ENCODE measurements around the gene TGFBR3. TPM values are rescaled to one million over a fixed set of nuclear protein-coding genes. Genes with fewer than 3 reads are reported as not detected.
A peak's percentile ranks its signal among the peaks of the same experiment; 100 is the strongest.
"Not testable (repeated sequence)": the region's sequence is repeated elsewhere in the genome, so short reads cannot be mapped to it uniquely, and the experiment has no call there.

TGFBR3 gene
- total RNA-seq, 1 donor from 2014 or later: 37.9 TPM

DNA sequence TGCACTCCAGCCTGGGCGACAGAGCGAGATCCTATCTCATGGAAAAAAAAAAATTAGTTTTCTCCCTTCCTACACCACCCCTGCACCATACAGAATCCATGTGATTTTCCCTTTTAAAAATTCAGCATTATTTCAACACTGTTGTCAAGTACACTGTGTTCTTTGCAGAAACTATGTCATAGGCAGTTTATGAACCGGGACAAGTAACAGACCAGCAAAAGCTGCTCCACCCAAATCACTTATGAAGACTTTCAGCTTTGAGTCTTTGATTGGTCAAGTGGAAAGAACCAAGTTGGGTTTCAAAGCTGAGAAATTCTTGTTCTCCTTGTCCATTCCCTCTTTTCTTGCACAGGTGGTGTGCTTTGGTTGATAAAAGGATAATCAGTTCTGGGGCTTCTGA lies 212.3 kb downstream of the TGFBR3 start:
- no peak for DNase-seq
- peak; percentile 77 for ATAC-seq (ENCODE audit: poor library complexity)
- intact Hi-C loops (cut with DNase I): no loop called here

DNA sequence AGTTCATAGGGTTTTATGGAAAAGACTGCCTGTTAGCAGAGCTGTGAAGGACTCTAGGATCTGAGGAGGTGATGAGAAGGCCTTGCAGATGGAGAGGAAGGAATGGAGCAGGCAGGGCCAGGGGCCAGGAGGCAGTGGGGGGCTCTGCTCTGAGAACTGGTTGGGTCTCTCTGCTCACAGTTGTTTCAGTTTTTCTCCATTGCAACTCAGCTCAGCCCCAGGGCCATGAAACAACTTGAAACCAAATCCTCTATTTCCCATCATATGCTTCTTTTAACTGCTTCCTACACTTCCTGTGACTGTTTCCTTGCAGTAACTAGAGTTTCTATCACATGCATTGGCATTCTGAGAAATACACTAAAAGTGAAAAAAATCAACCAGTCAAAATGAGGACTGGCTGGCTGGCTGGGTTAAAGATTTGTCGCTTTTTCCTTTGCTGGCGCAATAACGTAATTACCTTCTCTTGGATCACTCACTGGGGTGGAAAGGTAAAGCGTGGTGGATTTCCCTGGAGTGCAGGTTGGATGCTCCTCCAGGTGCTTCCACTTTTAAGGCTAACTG lies 213.3 kb downstream of the TGFBR3 start:
- intact Hi-C loops (cut with DNase I): no loop called here
- no peak for DNase-seq
- ATAC-seq (ENCODE audit: poor library complexity): no peak

DNA sequence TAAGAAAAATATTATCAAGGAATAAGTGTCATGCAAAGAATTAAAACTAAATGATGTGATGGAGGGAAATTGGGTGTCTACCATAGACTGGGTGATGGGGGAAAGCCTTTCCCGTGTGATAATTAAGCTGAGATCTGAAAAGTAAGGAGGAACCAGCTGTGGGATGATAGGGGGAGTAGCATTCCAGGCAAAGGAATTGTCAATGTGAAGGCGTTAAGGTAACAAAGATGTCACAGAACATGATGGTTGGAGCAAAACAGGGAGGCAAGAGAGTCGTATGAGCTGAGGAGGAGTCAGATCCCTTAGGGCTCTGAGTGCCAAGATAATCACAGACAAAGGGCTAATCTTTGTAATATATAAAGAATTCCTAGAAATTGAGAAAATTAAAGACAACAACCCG lies 215.2 kb downstream of the TGFBR3 start:
- ATAC-seq (ENCODE audit: poor library complexity) (no peak), DNase-seq (no peak)
- intact Hi-C loops (cut with DNase I): no loop called here

DNA sequence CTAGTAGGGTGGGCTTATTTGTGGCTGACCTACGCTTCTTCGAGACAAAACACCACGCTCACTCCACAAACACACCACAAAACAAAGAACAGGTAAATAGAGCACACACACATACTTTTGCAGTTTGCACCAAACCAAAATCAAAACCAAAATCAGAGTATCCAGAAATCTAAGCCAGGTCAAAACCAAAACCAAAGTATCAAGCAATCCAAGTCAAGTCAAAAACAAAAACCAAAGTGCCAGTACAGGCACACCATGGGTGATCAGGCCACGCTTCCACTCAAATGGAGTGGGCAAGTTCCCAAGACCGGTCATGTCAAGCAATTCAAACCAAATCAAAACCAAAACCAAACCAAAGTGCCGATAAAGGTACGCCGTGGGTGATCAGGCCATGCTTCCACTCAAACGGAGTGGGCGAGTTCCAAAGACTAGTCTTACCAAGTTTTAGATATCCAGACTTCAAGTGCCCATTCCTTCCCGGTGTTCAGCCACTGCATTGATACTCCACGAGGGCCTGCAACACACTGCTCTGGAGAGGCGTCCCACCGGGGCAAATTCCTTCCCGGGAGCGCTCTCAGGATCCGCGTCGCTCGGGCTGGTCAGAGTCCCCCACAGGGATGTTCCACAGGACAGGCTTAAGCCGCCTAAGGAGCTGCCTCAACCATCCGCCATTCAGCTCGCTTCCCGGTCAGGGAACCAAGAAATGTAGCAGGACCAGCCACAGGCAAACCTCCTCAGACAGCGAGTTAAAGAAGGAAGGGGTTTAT lies 216.2 kb downstream of the TGFBR3 start:
- intact Hi-C loops (cut with DNase I): no loop called here
- ATAC-seq (ENCODE audit: poor library complexity) (no peak), DNase-seq (no peak)

DNA sequence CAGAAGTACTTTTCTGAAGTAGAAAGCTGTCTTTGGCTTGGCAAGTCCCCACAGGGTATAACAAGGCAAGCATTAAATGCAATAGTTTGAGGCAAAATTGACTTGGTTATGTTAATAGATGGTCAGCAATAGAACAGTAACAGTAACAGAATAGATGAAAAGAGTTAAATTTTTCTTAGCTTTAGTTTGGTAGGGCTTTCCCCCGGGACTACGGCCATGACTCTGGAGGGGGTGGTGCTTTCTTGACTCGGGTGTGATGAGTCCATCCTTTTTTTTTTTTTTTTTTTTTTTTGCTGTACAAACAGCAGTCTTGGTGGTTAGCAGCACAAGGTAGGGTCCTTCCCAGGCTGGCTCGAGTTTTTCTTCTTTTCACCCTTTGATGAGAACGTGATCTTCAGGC lies 219.3 kb downstream of the TGFBR3 start:
- ATAC-seq (ENCODE audit: poor library complexity); DNase-seq; intact Hi-C loops (cut with DNase I): not testable (repeated sequence)

DNA sequence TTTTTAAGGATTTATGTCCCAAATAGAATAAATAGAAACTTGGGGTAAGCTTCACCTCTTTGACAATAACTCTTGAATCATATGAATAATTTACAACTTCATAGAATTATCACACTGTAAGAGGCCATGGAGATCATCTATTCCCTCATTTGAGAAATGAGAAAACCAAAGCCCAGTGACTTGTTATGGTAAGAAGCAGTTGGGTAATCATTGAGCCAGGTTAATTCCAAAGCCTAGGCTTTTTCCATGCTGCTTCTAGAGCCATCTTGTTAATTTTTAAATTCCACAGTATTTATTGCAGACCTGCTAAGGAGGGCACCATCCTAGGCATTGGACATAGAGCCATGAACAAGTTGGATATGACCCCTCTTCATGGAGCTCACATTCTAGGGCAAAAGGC lies 224.8 kb downstream of the TGFBR3 start:
- intact Hi-C loops (cut with DNase I): no loop called here
- no peak for DNase-seq
- ATAC-seq (ENCODE audit: poor library complexity): no peak

DNA sequence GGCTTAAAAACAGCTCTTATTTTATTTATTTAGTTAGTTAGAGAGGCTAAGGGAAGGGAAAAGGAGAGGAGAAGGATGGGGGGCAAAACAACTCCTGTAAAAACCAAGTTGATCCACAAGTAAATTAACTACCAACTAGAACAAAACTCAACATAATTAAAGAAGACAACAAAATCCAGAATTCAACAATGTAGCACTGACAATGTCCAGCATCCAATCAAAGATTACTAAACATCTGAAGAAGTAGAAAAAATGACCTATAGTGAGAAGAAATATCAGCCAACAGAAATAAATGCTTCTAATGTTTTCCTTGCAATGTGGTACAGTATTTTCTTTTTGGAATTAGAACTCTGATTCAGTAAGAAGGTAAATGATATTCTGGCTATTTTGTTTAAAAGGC lies 225.2 kb downstream of the TGFBR3 start:
- ATAC-seq (ENCODE audit: poor library complexity): no peak
- no peak for DNase-seq
- intact Hi-C loops (cut with DNase I): no loop called here

DNA sequence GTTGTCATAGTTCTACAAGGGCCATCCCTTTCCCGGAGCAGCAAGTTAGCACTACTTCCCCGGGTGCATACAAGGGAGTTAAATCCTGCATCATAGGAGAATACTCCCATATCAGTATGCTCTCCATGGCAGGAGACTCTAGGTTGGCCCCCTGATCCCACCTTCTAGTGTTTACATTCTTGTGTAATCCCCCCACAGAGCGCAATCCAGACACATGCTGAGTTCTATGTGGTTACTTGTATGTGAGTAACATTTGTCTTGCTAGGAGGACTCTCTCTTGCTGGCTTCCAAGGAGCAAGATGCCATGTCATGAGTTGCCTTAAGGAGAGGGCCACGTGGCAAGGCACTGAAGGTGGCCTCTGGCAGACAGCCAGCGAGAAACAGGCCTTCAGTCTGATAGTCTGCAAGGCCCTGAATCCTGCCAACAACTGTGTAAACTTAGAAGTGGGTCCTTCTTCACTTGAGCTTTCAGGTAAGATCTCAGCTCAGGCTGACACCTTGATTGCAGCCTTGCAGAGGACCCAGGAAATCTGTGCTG lies 230.0 kb downstream of the TGFBR3 start:
- intact Hi-C loops (cut with DNase I): no loop called here
- ATAC-seq (ENCODE audit: poor library complexity) (no peak), DNase-seq (no peak)

DNA sequence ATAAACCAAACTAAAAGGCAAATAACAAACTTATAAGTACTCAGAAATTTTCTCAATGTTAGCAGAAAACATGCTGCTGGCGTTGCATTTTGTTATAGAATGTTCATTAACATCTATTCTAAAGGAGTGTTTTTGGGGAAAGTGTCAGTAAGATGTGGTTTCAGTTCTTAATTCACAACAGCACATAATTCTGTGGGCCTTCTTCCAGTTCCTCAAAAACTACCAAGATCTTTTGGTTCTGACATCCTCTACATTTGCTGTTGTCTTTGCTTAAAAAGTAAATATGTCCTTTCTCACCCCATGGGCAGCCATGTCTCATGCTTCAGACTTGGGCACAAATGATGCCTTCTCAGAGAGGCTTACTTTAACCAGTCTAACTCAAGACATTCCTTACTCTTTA lies 232.8 kb downstream of the TGFBR3 start:
- intact Hi-C loops (cut with DNase I): no loop called here
- no peak for DNase-seq
- no peak for ATAC-seq (ENCODE audit: poor library complexity)

DNA sequence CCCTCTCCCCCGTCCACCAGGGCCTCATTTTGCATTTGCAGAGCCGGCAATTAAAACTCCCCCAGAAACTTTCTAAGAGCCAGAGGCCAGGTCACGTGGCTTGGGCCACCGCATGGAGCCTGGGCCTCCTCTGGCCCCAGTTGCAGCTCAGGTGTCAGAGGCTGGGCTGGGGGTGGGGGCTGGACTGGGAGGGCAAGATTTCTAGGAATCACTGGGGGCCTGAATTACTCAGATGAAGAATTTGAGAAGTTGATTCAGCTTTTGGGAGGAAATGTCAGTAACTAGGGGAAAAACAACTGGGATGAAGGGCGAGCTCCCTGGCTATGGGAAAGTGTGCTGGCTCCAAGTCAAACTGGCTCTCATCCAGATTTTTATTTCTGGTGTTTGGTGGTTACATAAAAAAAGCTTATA lies 234.3 kb downstream of the TGFBR3 start:
- ATAC-seq (ENCODE audit: poor library complexity) (peak; percentile 71), DNase-seq (peak; percentile 70)
- intact Hi-C loops (cut with DNase I): loop anchor here (2.0 kb wide), 1 partner anchor 71 kb away; no protein-coding TSS in a partner anchor

DNA sequence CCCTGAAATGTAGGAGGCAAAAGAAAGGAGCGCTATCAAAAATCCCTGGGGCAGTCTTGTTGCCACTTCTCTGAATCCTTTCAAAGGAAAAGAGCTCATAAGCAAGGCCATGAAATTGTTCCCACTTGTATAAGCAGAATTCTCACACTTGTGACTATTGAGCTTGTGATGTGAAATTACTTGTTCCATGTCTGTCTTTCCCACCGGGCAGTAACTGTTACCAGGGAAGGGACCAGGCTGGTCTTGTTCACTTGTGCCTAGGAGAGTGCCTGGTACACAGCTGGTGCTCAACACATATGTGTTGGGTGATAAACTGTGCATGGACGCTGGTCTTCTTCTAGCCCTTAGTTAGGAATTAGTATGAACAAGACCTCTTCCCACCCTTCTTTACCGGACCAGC lies 234.7 kb downstream of the TGFBR3 start:
- intact Hi-C loops (cut with DNase I): loop anchor here (2.0 kb wide), 1 partner anchor 70 kb away; no protein-coding TSS in a partner anchor
- DNase-seq (no peak), ATAC-seq (ENCODE audit: poor library complexity) (peak; percentile 28)

DNA sequence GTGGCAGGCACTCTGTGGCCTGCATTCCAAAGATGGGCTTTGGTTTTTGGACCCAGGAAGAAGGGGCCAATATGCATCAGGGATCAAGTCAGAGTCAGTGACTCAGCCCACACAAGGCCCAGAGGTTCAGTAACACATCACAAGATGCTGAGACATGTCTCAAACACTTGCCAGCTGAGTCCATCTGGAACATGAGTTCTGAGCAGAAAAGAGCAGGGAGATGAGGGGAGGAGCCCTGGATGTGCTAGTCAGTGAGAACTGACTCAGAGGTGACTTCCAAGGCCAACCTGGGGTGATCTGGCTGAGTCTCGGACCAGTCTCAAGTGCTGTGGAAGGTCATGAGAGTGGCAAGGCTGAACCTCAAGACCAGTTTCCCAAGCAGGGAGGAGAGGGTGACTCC lies 235.2 kb downstream of the TGFBR3 start:
- peak; percentile 73 for DNase-seq
- intact Hi-C loops (cut with DNase I): loop anchor here (2.0 kb wide), 1 partner anchor 70 kb away; no protein-coding TSS in a partner anchor
- ATAC-seq (ENCODE audit: poor library complexity): peak; percentile 90

DNA sequence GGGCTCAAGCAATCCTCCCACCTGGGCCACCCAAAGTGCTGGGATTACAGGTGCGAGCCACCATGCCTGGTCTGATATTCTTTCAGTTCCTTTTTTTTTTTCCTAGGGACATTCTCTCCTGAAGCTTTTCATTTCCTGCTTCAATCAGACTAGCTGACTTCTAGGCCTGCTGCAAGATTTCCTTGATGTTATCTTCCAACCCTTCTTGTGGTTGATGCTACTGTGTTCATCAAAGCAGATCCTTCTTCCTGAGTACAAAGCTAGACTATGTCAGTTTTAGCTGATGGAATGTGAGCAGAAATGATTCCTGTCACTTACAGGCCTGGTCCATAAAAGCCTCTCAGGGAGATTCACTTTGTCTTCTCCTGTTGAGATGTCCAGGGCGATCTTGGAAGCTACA lies 238.9 kb downstream of the TGFBR3 start:
- no peak for ATAC-seq (ENCODE audit: poor library complexity)
- DNase-seq: no peak
- intact Hi-C loops (cut with DNase I): no loop called here

DNA sequence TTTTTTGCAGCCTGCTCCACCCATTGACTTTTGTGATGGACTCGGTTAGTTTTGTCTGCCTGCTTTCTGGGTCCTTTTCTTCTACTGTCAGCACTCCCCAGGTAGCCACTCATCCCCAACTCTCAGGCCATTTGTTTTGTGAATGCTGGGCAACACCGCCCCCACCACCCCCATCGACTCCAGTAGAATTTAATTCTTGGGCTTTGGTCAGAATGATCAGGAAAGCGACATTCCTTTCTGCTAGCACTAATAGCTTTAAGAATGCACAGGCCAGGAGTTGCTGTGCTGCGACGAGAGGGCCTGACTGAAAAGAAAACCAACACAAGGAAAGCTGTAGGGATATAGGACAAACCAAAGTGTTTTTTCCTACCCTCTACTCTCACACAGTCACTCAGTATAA lies 240.9 kb downstream of the TGFBR3 start:
- no peak for DNase-seq
- ATAC-seq (ENCODE audit: poor library complexity): no peak
- intact Hi-C loops (cut with DNase I): no loop called here

DNA sequence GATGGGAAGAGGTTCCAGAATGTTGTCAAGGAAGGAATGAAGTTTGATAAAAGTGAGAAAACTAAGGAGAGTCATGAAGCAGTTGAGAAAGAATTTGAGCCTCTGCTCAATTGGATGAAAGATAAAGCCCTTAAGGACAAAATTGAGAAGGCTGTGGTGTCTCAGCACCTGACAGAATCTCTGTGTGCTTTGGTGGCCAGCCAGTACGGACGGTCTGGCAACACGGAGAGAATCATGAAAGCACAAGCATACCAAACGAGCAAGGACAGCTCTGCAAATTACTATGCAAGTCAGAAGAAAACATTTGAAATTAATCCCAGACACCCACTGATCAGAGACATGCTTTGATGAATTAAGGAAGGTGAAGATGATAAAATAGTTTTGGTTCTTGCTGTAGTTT lies 242.5 kb downstream of the TGFBR3 start:
- DNase-seq: no peak
- no peak for ATAC-seq (ENCODE audit: poor library complexity)
- intact Hi-C loops (cut with DNase I): no loop called here

DNA sequence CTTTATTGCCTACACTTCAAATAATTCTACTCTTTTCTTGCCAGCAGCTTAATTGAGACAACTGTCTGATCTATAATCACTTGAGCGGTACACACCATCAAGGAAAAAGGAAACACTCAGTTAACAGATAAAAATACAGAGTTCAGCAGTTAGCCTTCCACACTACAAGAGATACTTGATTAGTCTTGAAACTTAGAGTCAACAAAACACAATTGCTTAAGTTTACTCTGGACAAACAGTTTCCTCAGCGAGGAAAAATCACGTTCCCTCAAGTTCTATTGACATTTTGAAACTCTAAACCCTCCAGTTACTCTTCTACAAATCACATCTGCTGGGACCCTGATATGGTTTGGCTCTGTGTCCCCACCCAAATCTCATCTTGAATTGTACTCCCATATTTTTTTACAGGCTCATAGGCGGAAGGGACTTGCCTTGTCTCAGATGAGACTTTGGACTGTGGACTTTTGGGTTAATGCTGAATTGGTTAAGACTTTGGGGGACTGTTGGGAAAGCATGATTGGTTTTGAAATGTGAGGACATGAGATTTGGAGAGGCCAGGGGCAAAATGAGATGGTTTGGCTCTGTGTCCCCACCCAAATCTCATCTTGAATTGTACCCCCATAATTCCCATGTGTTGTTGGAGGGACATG lies 244.9 kb downstream of the TGFBR3 start:
- intact Hi-C loops (cut with DNase I): no loop called here
- DNase-seq (no peak), ATAC-seq (ENCODE audit: poor library complexity) (no peak)

DNA sequence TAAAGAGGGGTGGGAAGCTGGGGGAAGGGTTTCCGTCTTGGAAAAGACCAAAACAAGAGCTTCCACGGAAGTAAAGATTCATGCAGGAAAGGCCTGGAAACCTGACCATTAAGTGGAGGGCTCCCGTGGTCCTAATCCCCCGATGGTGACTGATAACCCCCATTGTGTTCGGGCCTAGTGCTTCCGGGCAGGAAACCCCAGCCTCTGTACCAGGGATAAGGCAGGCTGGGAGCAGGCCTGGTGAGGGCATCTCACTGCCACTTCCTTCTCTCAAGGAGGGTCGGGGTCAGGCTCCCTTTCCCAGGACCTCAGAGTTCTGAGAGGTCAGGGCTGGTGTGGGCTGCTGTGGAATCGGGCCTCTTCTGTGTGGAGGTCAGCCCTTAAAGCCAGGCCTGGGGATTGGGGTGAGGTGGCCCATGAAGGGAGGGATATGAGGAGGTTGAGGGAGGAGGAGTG lies 248.4 kb downstream of the TGFBR3 start:
- ATAC-seq (ENCODE audit: poor library complexity) (no peak), DNase-seq (no peak)
- intact Hi-C loops (cut with DNase I): no loop called here

DNA sequence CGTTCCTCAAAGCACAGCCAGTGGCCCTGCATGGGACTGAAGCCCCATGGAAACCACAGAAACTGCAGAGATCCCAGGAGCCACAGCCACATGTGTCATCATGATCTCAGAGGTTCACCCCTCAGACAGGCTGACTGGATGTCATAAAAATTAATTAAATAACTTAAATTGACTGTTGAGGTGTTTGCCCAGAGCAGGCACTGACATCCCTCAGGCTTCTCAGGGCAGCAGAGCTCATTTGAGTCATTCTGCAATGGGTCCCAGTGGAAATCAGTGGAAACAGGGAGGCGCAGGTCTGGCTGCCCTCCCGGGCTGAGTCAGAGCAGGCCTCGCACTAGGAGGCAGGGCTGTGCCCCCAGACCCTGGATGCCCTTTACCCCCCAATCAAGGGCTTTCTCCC lies 250.2 kb downstream of the TGFBR3 start:
- ATAC-seq (ENCODE audit: poor library complexity) (no peak), DNase-seq (no peak)
- intact Hi-C loops (cut with DNase I): no loop called here

DNA sequence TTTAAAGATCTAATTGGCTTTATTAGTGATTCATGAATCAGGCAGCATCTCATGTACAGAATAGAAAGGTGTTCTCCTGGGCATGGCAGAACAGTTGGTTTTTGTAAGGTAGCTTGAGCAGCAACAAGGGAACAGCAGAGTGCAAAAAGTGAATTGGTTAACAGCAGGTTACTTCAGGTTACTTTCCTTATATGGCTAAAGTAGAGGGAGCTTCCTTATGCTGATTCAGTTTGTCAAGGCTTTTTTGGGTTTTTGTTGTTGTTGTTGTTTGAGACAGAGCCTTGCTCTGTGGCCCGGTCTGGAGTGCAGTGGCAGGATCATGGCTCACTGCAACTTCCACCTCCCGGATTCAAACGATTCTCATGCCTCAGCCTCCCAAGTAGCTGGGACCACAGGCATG lies 252.5 kb downstream of the TGFBR3 start:
- intact Hi-C loops (cut with DNase I): no loop called here
- ATAC-seq (ENCODE audit: poor library complexity) (no peak), DNase-seq (no peak)

All from Right ventricle myocardium superior (tissue), 1 donor.